Heart left ventricle (tissue), 13 donors: ENCODE results near the gene OLAH.

ENCODE experiments used
- CTCF ChIP-seq, 12 donors: fragments of 200-600 bp; sonication (generic) in 4 of 12; IDR thresholded peaks; one replicate each; pipeline versions ENCODE4 v1.5.0 to v1.8.0; 2018 to 2022; ENCODE audit warnings: antibody characterized with exemption in 12 of 12, mild to moderate bottlenecking in 5 of 12
- POLR2A ChIP-seq, 2 donors: fragments of 450-650 bp; IDR thresholded peaks; one replicate each; pipeline ENCODE4 v1.6.1; 2017; ENCODE audit warnings: antibody characterized with exemption in 2 of 2, mild to moderate bottlenecking in 2 of 2, moderate library complexity in 2 of 2
- donor health status: ischemic (EF 13 %, LVEDD 7.1; RV severe dilation, severe dysfunction).
- donor health status: DM: no; HTN: yes; CAD: no.
- donor health status: DM: no; HTN: no; CAD: no.
- donor health status: ischemic (EF 25% LVEDD 6.9; RV normal size, moderate dysfunction).
- donor health status: ischemic (EF 25% LVEDD 5.7; RV mildly dilated, moderate dysfunction).
- donor health status: ischemic (EF 35%, LVEDD 5.7; RV mildly dilated, moderate dysfunction).
- donor health status: nonischemic (EF 11% LVEDD 7.7; RV severe dilation, severe dysfunction).
- donor health status: DM: yes; HTN: yes; CAD: no.
- donor health status: PGD.
- donor health status: ischemic (EF 29% LVEDD 5.4; RV normal size, mild dysfunction).
- donor health status: nonischemic (EF 23%, LVEDD 6.1; RV moderate dilation, normal function).

- no peak for TF ChIP-seq CTCF (IDR thresholded peaks at IDR 0.05)
- TF ChIP-seq POLR2A (IDR thresholded peaks at IDR 0.05): no peak
These were observed 70.0 kb downstream of the OLAH start for GRCh38 chr10:15113766-15114165.
